ENCODE data around the gene TPK1.

Gene TPK1

DNA sequence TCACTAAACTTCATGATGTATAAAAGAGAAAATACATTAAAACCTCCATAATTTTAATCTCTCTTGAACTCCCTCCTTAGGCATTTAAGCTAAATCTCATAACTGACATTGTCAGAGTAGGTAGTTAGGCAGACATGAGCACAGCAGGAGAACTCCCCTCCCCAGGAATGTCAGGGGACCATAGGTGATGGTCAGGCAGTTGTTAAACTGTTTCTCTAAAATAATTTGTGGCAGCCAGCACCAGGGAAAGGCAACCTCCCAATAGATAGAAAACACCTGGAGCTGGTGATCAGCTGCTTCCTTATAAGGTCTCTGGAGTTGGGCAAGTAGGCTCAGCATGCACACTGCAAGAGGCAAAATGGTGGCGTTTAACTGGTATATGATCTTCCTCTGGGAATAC is 73.0 kb downstream of the TPK1 start:
- no peak overlapping the region for H2AK5ac ChIP-seq (ENCODE audit: low read length)
- no peaks in the 10 kb centered on the region for H3K36me3 ChIP-seq (ENCODE audit: control insufficient read depth, insufficient read depth, low read length)
- H3K27ac ChIP-seq (ENCODE audit: low read depth, low read length), result no peak overlapping the region
- no peaks in the 10 kb centered on the region for H3K79me2 ChIP-seq (ENCODE audit: control insufficient read depth, insufficient read depth, low read length)
- no peak overlapping the region for H3K9ac ChIP-seq (ENCODE audit: low read length)
- no peak for DNase-seq
- no peak overlapping the region for H3K4ac ChIP-seq (ENCODE audit: low read depth, low read length)
- no peak overlapping the region for H4K8ac ChIP-seq (ENCODE audit: low read depth, low read length)
- H2BK120ac ChIP-seq (ENCODE audit: low read depth, low read length), result no peak overlapping the region
- no peak overlapping the region for H2BK15ac ChIP-seq (replicated peaks; ENCODE audit: low read depth)
- H3K79me1 ChIP-seq (ENCODE audit: low read length), result no peaks in the 10 kb centered on the region
- no peak overlapping the region for H3K56ac ChIP-seq (ENCODE audit: low read length)
- no peaks in the 10 kb centered on the region for H3K27me3 ChIP-seq (ENCODE audit: insufficient read depth, low read length, poor library complexity)
- H3K4me2 ChIP-seq (ENCODE audit: low read length), result no peak overlapping the region
- no peaks in the 10 kb centered on the region for H3K4me1 ChIP-seq (ENCODE audit: control insufficient read depth, low read depth, low read length)
- no peak overlapping the region for H2BK5ac ChIP-seq (ENCODE audit: low read length)
- H3K23ac ChIP-seq (ENCODE audit: low read length), result no peak overlapping the region
- H3K4me3 ChIP-seq (ENCODE audit: low read length), result no peak overlapping the region
- H3K18ac ChIP-seq (ENCODE audit: low read length), result no peak overlapping the region
- no CpG with 5 or more reads among the region's 1 CpG for WGBS (ENCODE audit: extremely low coverage, insufficient coverage, low lambda C conversion rate)
- H4K5ac ChIP-seq (ENCODE audit: low read length), result no peak overlapping the region

DNA sequence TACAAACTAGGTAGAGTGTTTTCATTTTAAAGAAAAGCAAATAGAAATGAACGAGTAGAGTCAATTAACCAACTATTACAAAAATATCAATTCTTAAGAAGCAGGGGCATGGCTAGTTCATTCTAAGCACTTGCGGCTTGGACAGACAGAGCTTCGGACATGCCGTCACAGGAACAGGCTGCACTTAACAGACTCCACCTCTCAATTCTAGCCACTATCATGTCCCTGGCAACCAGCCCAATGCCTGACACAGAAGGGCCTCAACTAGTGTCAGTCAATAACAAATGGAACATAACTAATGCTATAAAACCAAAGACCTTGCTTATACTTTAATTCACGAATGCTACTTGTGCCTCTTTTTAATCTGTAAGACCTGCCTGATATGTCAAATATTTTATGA is 74.4 kb downstream of the TPK1 start:
- Histone ChIP-seq H3K79me2 (ENCODE audit: control insufficient read depth, insufficient read depth, low read length) (no peaks in the 10 kb centered on the region), H3K4me1 (ENCODE audit: control insufficient read depth, low read depth, low read length) (no peaks in the 10 kb centered on the region), H3K36me3 (ENCODE audit: control insufficient read depth, insufficient read depth, low read length) (no peaks in the 10 kb centered on the region), H4K5ac (ENCODE audit: low read length) (no peak overlapping the region), H3K79me1 (ENCODE audit: low read length) (no peaks in the 10 kb centered on the region), H3K18ac (ENCODE audit: low read length) (no peak overlapping the region), H3K4me3 (ENCODE audit: low read length) (no peak overlapping the region), H3K27ac (ENCODE audit: low read depth, low read length) (no peak overlapping the region), H2BK5ac (ENCODE audit: low read length) (no peak overlapping the region), H4K8ac (ENCODE audit: low read depth, low read length) (no peak overlapping the region), H3K4ac (ENCODE audit: low read depth, low read length) (no peak overlapping the region), H2BK120ac (ENCODE audit: low read depth, low read length) (no peak overlapping the region), H3K4me2 (ENCODE audit: low read length) (no peak overlapping the region), H2BK15ac (replicated peaks; ENCODE audit: low read depth) (no peak overlapping the region), H3K56ac (ENCODE audit: low read length) (no peak overlapping the region), H3K27me3 (ENCODE audit: insufficient read depth, low read length, poor library complexity) (no peaks in the 10 kb centered on the region), H3K23ac (ENCODE audit: low read length) (no peak overlapping the region), H2AK5ac (ENCODE audit: low read length) (no peak overlapping the region), H3K9ac (ENCODE audit: low read length) (no peak overlapping the region)
- no CpG with 5 or more reads among the region's 5 CpGs for WGBS (ENCODE audit: extremely low coverage, insufficient coverage, low lambda C conversion rate)
- DNase-seq, result no peak

DNA sequence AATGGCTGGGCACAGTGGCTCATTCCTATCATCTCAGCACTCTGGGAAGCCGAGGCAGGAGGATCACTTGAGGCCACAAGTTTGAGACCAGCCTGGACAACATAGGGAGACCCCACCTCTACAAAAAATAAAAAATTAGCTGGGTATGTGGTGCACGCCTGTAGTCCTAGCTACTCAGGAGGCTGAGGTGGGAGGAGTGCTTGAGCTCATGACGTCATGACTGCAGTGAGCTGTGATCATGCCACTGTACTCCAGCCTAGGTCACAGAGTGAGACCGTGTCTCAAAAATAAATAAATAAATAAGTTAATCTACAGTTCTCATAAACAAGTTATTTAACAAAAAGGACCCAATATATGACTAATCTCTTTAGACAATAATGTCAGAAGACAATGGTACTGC is 76.2 kb downstream of the TPK1 start:
- H2BK120ac ChIP-seq (ENCODE audit: low read depth, low read length), result no peak overlapping the region
- H3K23ac ChIP-seq (ENCODE audit: low read length), result no peak overlapping the region
- WGBS (ENCODE audit: extremely low coverage, insufficient coverage, low lambda C conversion rate), result no CpG with 5 or more reads among the region's 4 CpGs
- H3K4me2 ChIP-seq (ENCODE audit: low read length), result no peak overlapping the region
- no peak overlapping the region for H2AK5ac ChIP-seq (ENCODE audit: low read length)
- H3K79me1 ChIP-seq (ENCODE audit: low read length), result no peaks in the 10 kb centered on the region
- no peak overlapping the region for H3K4me3 ChIP-seq (ENCODE audit: low read length)
- H3K18ac ChIP-seq (ENCODE audit: low read length), result no peak overlapping the region
- no peak overlapping the region for H3K9ac ChIP-seq (ENCODE audit: low read length)
- H3K56ac ChIP-seq (ENCODE audit: low read length), result no peak overlapping the region
- no peak overlapping the region for H3K4ac ChIP-seq (ENCODE audit: low read depth, low read length)
- no peaks in the 10 kb centered on the region for H3K27me3 ChIP-seq (ENCODE audit: insufficient read depth, low read length, poor library complexity)
- H4K5ac ChIP-seq (ENCODE audit: low read length), result no peak overlapping the region
- no peaks in the 10 kb centered on the region for H3K36me3 ChIP-seq (ENCODE audit: control insufficient read depth, insufficient read depth, low read length)
- DNase-seq, result no peak
- no peak overlapping the region for H2BK15ac ChIP-seq (replicated peaks; ENCODE audit: low read depth)
- no peak overlapping the region for H4K8ac ChIP-seq (ENCODE audit: low read depth, low read length)
- H2BK5ac ChIP-seq (ENCODE audit: low read length), result no peak overlapping the region
- no peaks in the 10 kb centered on the region for H3K4me1 ChIP-seq (ENCODE audit: control insufficient read depth, low read depth, low read length)
- no peaks in the 10 kb centered on the region for H3K79me2 ChIP-seq (ENCODE audit: control insufficient read depth, insufficient read depth, low read length)
- H3K27ac ChIP-seq (ENCODE audit: low read depth, low read length), result no peak overlapping the region

GRCh38 chr7:144747936-144748335 is 87.9 kb downstream of the TPK1 start:
- H3K56ac ChIP-seq (ENCODE audit: low read length), result no peak overlapping the region
- H4K5ac ChIP-seq (ENCODE audit: low read length), result no peak overlapping the region
- no peak overlapping the region for H3K4me3 ChIP-seq (ENCODE audit: low read length)
- H3K18ac ChIP-seq (ENCODE audit: low read length), result no peak overlapping the region
- no peak overlapping the region for H3K9ac ChIP-seq (ENCODE audit: low read length)
- no peak overlapping the region for H4K8ac ChIP-seq (ENCODE audit: low read depth, low read length)
- no peak overlapping the region for H3K27ac ChIP-seq (ENCODE audit: low read depth, low read length)
- H3K79me1 ChIP-seq (ENCODE audit: low read length), result no peaks in the 10 kb centered on the region
- no peaks in the 10 kb centered on the region for H3K79me2 ChIP-seq (ENCODE audit: control insufficient read depth, insufficient read depth, low read length)
- H2AK5ac ChIP-seq (ENCODE audit: low read length), result no peak overlapping the region
- no CpG with 5 or more reads among the region's 2 CpGs for WGBS (ENCODE audit: extremely low coverage, insufficient coverage, low lambda C conversion rate)
- H3K4me1 ChIP-seq (ENCODE audit: control insufficient read depth, low read depth, low read length), result no peaks in the 10 kb centered on the region
- no peak overlapping the region for H3K4ac ChIP-seq (ENCODE audit: low read depth, low read length)
- H3K23ac ChIP-seq (ENCODE audit: low read length), result no peak overlapping the region
- H3K36me3 ChIP-seq (ENCODE audit: control insufficient read depth, insufficient read depth, low read length), result no peaks in the 10 kb centered on the region
- H2BK5ac ChIP-seq (ENCODE audit: low read length), result no peak overlapping the region
- no peak overlapping the region for H3K4me2 ChIP-seq (ENCODE audit: low read length)
- DNase-seq, result no peak
- H3K27me3 ChIP-seq (ENCODE audit: insufficient read depth, low read length, poor library complexity), result no peaks in the 10 kb centered on the region
- no peak overlapping the region for H2BK120ac ChIP-seq (ENCODE audit: low read depth, low read length)
- H2BK15ac ChIP-seq (replicated peaks; ENCODE audit: low read depth), result no peak overlapping the region

DNA sequence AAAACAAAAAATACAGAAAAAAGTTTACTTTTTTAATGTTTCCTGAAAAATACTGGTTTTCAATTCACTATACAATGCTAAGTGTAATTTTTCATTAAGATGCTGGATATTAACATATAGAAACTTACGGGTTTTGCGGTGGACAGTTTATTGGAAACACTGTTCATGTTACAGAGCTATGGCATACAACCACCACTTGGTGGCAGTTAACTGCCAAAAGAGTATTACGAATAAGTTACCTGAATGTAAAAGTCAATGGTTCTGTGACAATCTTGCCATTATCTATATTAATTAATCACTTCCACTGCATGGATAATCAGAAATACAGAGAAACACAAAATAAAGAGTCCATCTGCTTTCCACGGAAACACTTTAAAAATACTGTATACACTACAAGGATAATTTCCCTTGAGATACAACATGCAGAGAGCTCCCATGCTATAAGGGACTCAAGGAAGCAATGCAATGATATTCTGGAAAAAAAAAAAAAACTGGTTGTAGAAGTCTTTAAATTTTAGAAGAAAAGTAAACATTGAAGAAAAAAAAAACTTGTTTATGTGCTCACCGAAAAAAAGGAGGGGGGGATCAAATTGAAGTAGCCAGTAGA is 97.0 kb downstream of the TPK1 start:
- H4K5ac ChIP-seq (ENCODE audit: low read length), result no peak overlapping the region
- no peak overlapping the region for H3K4me2 ChIP-seq (ENCODE audit: low read length)
- no peak overlapping the region for H3K4me3 ChIP-seq (ENCODE audit: low read length)
- no peaks in the 10 kb centered on the region for H3K79me1 ChIP-seq (ENCODE audit: low read length)
- no peaks in the 10 kb centered on the region for H3K4me1 ChIP-seq (ENCODE audit: control insufficient read depth, low read depth, low read length)
- H2BK120ac ChIP-seq (ENCODE audit: low read depth, low read length), result no peak overlapping the region
- no peak overlapping the region for H3K18ac ChIP-seq (ENCODE audit: low read length)
- H3K56ac ChIP-seq (ENCODE audit: low read length), result no peak overlapping the region
- no peaks in the 10 kb centered on the region for H3K36me3 ChIP-seq (ENCODE audit: control insufficient read depth, insufficient read depth, low read length)
- no peak overlapping the region for H2BK15ac ChIP-seq (replicated peaks; ENCODE audit: low read depth)
- peak; percentile 35 for DNase-seq
- no peak overlapping the region for H4K8ac ChIP-seq (ENCODE audit: low read depth, low read length)
- no peak overlapping the region for H3K23ac ChIP-seq (ENCODE audit: low read length)
- no peak overlapping the region for H3K4ac ChIP-seq (ENCODE audit: low read depth, low read length)
- WGBS (ENCODE audit: extremely low coverage, insufficient coverage, low lambda C conversion rate), result no CpG with 5 or more reads among the region's 5 CpGs
- no peak overlapping the region for H2AK5ac ChIP-seq (ENCODE audit: low read length)
- no peaks in the 10 kb centered on the region for H3K79me2 ChIP-seq (ENCODE audit: control insufficient read depth, insufficient read depth, low read length)
- H2BK5ac ChIP-seq (ENCODE audit: low read length), result no peak overlapping the region
- no peak overlapping the region for H3K9ac ChIP-seq (ENCODE audit: low read length)
- H3K27me3 ChIP-seq (ENCODE audit: insufficient read depth, low read length, poor library complexity), result no peaks in the 10 kb centered on the region
- no peak overlapping the region for H3K27ac ChIP-seq (ENCODE audit: low read depth, low read length)

DNA sequence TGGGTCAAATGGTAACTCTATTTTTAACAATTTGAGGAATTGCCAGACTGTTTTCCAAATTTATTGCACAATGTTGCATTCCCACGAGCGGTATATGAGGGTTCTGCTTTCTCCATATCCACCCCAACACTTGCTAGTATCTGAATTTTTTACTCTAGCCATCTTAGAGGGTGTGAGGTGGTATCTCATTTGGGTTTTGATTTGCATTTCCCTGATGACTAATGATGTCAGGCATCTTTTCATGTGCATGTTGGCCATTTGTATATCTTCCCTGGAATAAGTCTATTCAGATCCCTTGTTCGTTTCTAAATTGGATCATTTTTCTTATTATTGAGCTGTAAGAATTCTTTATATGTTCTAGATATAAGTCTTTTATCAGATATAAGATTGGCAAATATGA is 97.7 kb downstream of the TPK1 start:
- Histone ChIP-seq H3K4me2 (ENCODE audit: low read length) (no peak overlapping the region), H2AK5ac (ENCODE audit: low read length) (no peak overlapping the region), H3K79me1 (ENCODE audit: low read length) (no peaks in the 10 kb centered on the region), H3K27ac (ENCODE audit: low read depth, low read length) (no peak overlapping the region), H3K4ac (ENCODE audit: low read depth, low read length) (no peak overlapping the region), H3K36me3 (ENCODE audit: control insufficient read depth, insufficient read depth, low read length) (no peaks in the 10 kb centered on the region), H3K79me2 (ENCODE audit: control insufficient read depth, insufficient read depth, low read length) (no peaks in the 10 kb centered on the region), H3K18ac (ENCODE audit: low read length) (no peak overlapping the region), H2BK5ac (ENCODE audit: low read length) (no peak overlapping the region), H2BK120ac (ENCODE audit: low read depth, low read length) (no peak overlapping the region), H3K27me3 (ENCODE audit: insufficient read depth, low read length, poor library complexity) (no peaks in the 10 kb centered on the region), H3K4me1 (ENCODE audit: control insufficient read depth, low read depth, low read length) (no peaks in the 10 kb centered on the region), H3K9ac (ENCODE audit: low read length) (no peak overlapping the region), H3K56ac (ENCODE audit: low read length) (no peak overlapping the region), H3K23ac (ENCODE audit: low read length) (no peak overlapping the region), H3K4me3 (ENCODE audit: low read length) (no peak overlapping the region), H2BK15ac (replicated peaks; ENCODE audit: low read depth) (no peak overlapping the region), H4K5ac (ENCODE audit: low read length) (no peak overlapping the region), H4K8ac (ENCODE audit: low read depth, low read length) (no peak overlapping the region)
- DNase-seq, result no peak
- WGBS (ENCODE audit: extremely low coverage, insufficient coverage, low lambda C conversion rate), result no CpG with 5 or more reads among the region's 3 CpGs

Data from mesendoderm (in vitro differentiated cells).